HCT116 (cell line): Measurements from ENCODE around the gene AP1S1. TPM values are rescaled to one million over a fixed set of nuclear protein-coding genes. Genes with fewer than 3 reads are reported as not detected.
A peak's percentile ranks its signal among the peaks of the same experiment; 100 is the strongest.

Experiments used
- ATAC-seq: fragments of 200-7000 bp; cut with Tn5 transposase; 2 replicates; pipeline ENCODE4 v1.9.1; 2020; ENCODE audit warnings: mild to moderate bottlenecking, moderate library complexity
- Bru-seq: library from RNA; stranded (reverse); fragments of 400-500 nt; gene quantifications from one replicate; lab custom pipeline; 2021; lab: Mats Ljungman, UMichigan
- BruChase-seq, 2 experiments: library from RNA; stranded (reverse); fragments of 400-500 nt; gene quantifications; one replicate each; lab custom pipeline; 2021; lab: Mats Ljungman, UMichigan
- BruUV-seq: library from RNA; stranded (reverse); fragments of 400-500 nt; replicated peaks from 2 replicates; lab custom pipeline; 2021; lab: Mats Ljungman, UMichigan
- CTCF ChIA-PET: fragments of 300-600 bp; sonication (Branson Sonifier 250); formaldehyde crosslinking; loops from one replicate; lab custom pipeline; 2021; ENCODE audit warnings: antibody characterized with exemption; lab: Charles Lee
- POLR2A ChIA-PET: fragments of 300-600, 350-600 bp; sonication (Branson Sonifier 250); formaldehyde crosslinking; loops from one replicate; lab custom pipeline; 2021; ENCODE audit warnings: antibody characterized with exemption; lab: Charles Lee
- RAD21 ChIA-PET, 2 experiments: fragments of 300-600 bp; sonication (Branson Sonifier 250); formaldehyde crosslinking; loops; one replicate each; lab custom pipeline; 2023; ENCODE audit warnings: low total read pairs in 2 of 2; ENCODE audit not compliant: uncharacterized antibody in 2 of 2, unreplicated experiment in 2 of 2, low non-redundant PET in 1 of 2; lab: Charles Lee
- DNase-seq: peaks from one replicate; pipeline ENCODE4 v3.0.0-alpha.2; 2010; ENCODE audit warnings: low read depth, low spot score
- H2AFZ ChIP-seq: fragments of 200-600 bp; shearing (Covaris generic), sonication (generic); 2 replicates; pipeline ENCODE4 v1.6.1; 2017; ENCODE audit warnings: low read depth, mixed run types, mixed read lengths, antibody characterized with exemption, low read length; ENCODE audit not compliant: poor library complexity, severe bottlenecking
- H3K27ac ChIP-seq: 2 replicates; pipeline ENCODE4 v1.5.1; 2012; ENCODE audit warnings: low read depth, low read length
- H3K27me3 ChIP-seq: fragments of 200-600 bp; sonication (generic); 2 replicates; pipeline ENCODE4 v1.6.1; 2016; ENCODE audit warnings: mixed run types, low read length, mixed read lengths; ENCODE audit not compliant: insufficient read depth
- H3K36me3 ChIP-seq, 2 experiments: fragments of 200-500 bp in 1 of 2; fragments of 200-600 bp in 1 of 2; sonication (Bioruptor generic) in 1 of 2; sonication (generic) in 1 of 2; 2 replicates each; pipeline versions ENCODE4 v1.5.1 to v1.6.1; 2014 to 2016; ENCODE audit warnings: low read length in 2 of 2, inconsistent platforms in 1 of 2, mixed read lengths in 1 of 2, mixed run types in 1 of 2; ENCODE audit not compliant: insufficient read depth in 2 of 2, control insufficient read depth in 1 of 2
- H3K4me1 ChIP-seq, 2 experiments: fragments of 200-600 bp in 1 of 2; sonication (generic) in 1 of 2; 2 replicates each; pipeline versions ENCODE4 v1.5.1 to v1.6.1; 2012 to 2017; ENCODE audit warnings: low read length in 2 of 2, inconsistent platforms in 1 of 2, mild to moderate bottlenecking in 1 of 2, mixed read lengths in 1 of 2, mixed run types in 1 of 2, moderate library complexity in 1 of 2; ENCODE audit not compliant: insufficient read depth in 2 of 2, control insufficient read depth in 1 of 2
- H3K4me2 ChIP-seq: fragments of 200-600 bp; sonication (generic); 2 replicates; pipeline ENCODE4 v1.6.1; 2017; ENCODE audit warnings: mixed run types, low read length, mixed read lengths
- H3K4me3 ChIP-seq, 2 experiments: fragments of 200-600 bp in 1 of 2; sonication (generic) in 1 of 2; replicated peaks in 1 of 2; 2 replicates each; pipeline ENCODE4 v1.5.1; 2011 to 2016; ENCODE audit warnings: low read length in 2 of 2, control low read depth in 1 of 2, low read depth in 1 of 2, mild to moderate bottlenecking in 1 of 2, mixed read lengths in 1 of 2, mixed run types in 1 of 2
- H3K79me2 ChIP-seq: fragments of 200-600 bp; sonication (generic); 2 replicates; pipeline ENCODE4 v1.6.1; 2017; ENCODE audit warnings: mild to moderate bottlenecking, mixed run types, low read length, moderate library complexity, mixed read lengths; ENCODE audit not compliant: insufficient read depth
- H3K9ac ChIP-seq: fragments of 200-600 bp; sonication (generic); 2 replicates; pipeline ENCODE4 v1.6.1; 2016; ENCODE audit warnings: low read length, mixed read lengths
- H3K9me2 ChIP-seq: fragments of 200-600 bp; sonication (generic), shearing (Covaris generic); 2 replicates; pipeline ENCODE4 v1.6.1; 2017; ENCODE audit warnings: mixed run types, mild to moderate bottlenecking, moderate library complexity; ENCODE audit not compliant: insufficient read depth
- H3K9me3 ChIP-seq, 2 experiments: fragments of 200-500 bp in 1 of 2; fragments of 200-600 bp in 1 of 2; sonication (Bioruptor generic) in 1 of 2; sonication (generic) in 1 of 2; 2 replicates each; pipeline ENCODE4 v1.6.1; 2014 to 2017; ENCODE audit warnings: low read length in 2 of 2, mixed read lengths in 2 of 2, inconsistent platforms in 1 of 2, low read depth in 1 of 2, mild to moderate bottlenecking in 1 of 2, mixed run types in 1 of 2, moderate library complexity in 1 of 2; ENCODE audit not compliant: control insufficient read depth in 1 of 2, insufficient read depth in 1 of 2
- H4K20me1 ChIP-seq: fragments of 200-600 bp; sonication (generic), shearing (Covaris generic); 2 replicates; pipeline ENCODE4 v1.6.1; 2017; ENCODE audit warnings: mixed run types, mild to moderate bottlenecking, moderate library complexity; ENCODE audit not compliant: insufficient read depth
- ELF1 ChIP-seq: IDR thresholded peaks from 2 replicates; pipeline ENCODE4 v1.6.1; 2012; ENCODE audit warnings: low read depth, borderline replicate concordance
- POLR2AphosphoS5 ChIP-seq: IDR thresholded peaks from 2 replicates; pipeline ENCODE4 v1.6.1; 2011; ENCODE audit warnings: mild to moderate bottlenecking, low read depth, low read length, moderate library complexity
- intact Hi-C: fragments of 100-400 bp; cut with micrococcal nuclease; formaldehyde crosslinking; loops from 2 replicates; pipeline ENCODE4 v1.10.0; 2022
- long read RNA-seq: library from polyadenylated mRNA; unstranded; transcript quantifications from one replicate; pipeline ENCODE4 v2.0.0, GENCODE V29; 2021; ENCODE audit not compliant: unreplicated experiment
- polyA plus RNA-seq: library from polyadenylated mRNA; unstranded; fragments of >200 nt; gene quantifications from 2 replicates; pipeline ENCODE4 v1.2.1, GENCODE V29; 2012; ENCODE audit warnings: missing spikeins
- total RNA-seq: library from RNA; stranded (reverse); gene quantifications from one replicate; pipeline ENCODE4 v1.2.1, GENCODE V29; 2021; ENCODE audit not compliant: unreplicated experiment
- TF ChIP-seq, protein P1 (sequence below): IDR thresholded peaks from 2 replicates; pipeline ENCODE4 v1.6.1; 2011; ENCODE audit warnings: mild to moderate bottlenecking, low read length, moderate library complexity; ENCODE audit not compliant: insufficient replicate concordance; ENCODE audit errors: extremely low read depth

AP1S1 gene
- total RNA-seq (130 TPM), Bru-seq, nascent RNA (percentile 85 among the genes with signal in this experiment), BruChase-seq, experiment 1, labeled RNA remaining after a 6-hour chase (percentile 92 among the genes with signal in this experiment), BruChase-seq, experiment 2, labeled RNA remaining after a 2-hour chase (percentile 91 among the genes with signal in this experiment)
- polyA plus RNA-seq = 141 and 168 TPM in 2 replicates
- long read RNA-seq, transcript AP1S1-201 (5 exons, 1,303 nt) = major isoform, 36 of 47 reads
- long read RNA-seq, partial matches to known transcripts = 2 of 47 reads
- long read RNA-seq, other reads (novel, unspliced or antisense) = 8 of 47 reads

DNA sequence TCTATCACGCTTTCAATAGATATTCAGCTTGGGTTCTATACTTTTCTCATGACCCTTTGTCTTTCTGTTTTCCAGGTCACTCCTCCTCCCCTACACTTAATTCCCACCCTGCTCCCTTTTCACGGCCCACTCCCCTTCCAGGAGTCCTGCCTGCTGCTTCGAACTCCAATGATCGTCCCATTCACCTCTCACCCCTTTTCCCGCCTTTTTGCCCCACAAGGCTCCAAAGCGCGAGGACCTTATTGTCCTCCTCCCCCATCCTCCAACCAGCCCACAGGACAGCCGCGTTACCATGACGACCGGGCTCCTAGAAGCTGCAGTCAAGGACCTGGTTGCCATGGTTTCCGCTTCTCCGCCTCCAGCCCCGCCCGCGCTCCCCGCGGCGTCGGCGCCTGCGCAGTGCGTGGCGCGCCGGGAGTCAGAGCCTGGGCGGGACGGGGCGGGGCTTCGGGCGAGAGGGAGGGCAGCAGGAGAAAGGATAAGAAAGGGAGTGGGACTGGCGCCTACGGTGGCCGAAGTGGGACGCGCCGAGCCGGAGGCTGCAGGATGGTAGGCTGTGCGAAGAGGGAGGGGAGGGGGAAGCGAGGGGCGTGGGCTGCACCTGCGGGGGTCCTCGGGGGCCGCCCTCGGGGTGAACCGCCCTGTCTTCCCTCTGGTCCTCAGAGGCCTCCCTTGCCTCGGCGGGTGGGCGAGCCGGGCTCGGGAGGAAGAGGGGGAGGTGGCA is at the start of gene AP1S1:
Gene AP1S1 (plus strand): TSS at position 508 of the 724 bp plus-strand sequence. CDS start 39 bp downstream, at position 547.
- RAD21 ChIA-PET = no interaction called here

More for the DNA sequence above, at the start of gene AP1S1:
- TF ChIP-seq, protein P1, sequence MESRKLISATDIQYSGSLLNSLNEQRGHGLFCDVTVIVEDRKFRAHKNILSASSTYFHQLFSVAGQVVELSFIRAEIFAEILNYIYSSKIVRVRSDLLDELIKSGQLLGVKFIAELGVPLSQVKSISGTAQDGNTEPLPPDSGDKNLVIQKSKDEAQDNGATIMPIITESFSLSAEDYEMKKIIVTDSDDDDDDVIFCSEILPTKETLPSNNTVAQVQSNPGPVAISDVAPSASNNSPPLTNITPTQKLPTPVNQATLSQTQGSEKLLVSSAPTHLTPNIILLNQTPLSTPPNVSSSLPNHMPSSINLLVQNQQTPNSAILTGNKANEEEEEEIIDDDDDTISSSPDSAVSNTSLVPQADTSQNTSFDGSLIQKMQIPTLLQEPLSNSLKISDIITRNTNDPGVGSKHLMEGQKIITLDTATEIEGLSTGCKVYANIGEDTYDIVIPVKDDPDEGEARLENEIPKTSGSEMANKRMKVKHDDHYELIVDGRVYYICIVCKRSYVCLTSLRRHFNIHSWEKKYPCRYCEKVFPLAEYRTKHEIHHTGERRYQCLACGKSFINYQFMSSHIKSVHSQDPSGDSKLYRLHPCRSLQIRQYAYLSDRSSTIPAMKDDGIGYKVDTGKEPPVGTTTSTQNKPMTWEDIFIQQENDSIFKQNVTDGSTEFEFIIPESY = peak; percentile 68
- TF ChIP-seq ELF1 = no peak
- TF ChIP-seq POLR2AphosphoS5 = peak; percentile 82
- ChIA-PET POLR2A (interaction anchor here (1.0 to 3.1 kb wide), 3 partner anchors 9 to 11 kb away, joined by 3 to 10 read pairs (median 4); no protein-coding TSS in a partner anchor), CTCF (interaction anchor here (1.0 to 3.1 kb wide), 2 partner anchors 10 to 39 kb away, joined by 4 to 37 read pairs; no protein-coding TSS in a partner anchor)
- no peaks in the 10 kb centered on the region for H4K20me1 ChIP-seq
- no peak within 1 kb of the TSS for H2AFZ ChIP-seq
- DNase-seq (peak; percentile 96), ATAC-seq (peak; percentile 89)
- peak within 1 kb of the TSS; percentile 78 for H3K27ac ChIP-seq
- peaks cover 4 to 30% of the 10 kb centered on the region in 2 experiments; a peak in 3 of 4 replicates for H3K36me3 ChIP-seq
- no peaks in the 10 kb centered on the region for H3K9me3 ChIP-seq
- no TSS peak for BruUV-seq
- H3K4me2 ChIP-seq = peak within 1 kb of the TSS; percentile 98
- intact Hi-C loops = no loop called here
- peak within 1 kb of the TSS; percentile 74 to 85 for H3K4me3 ChIP-seq
- peaks cover 28 to 43% of the 10 kb centered on the region in 2 experiments for H3K4me1 ChIP-seq
- peaks cover 39% of the 10 kb centered on the region for H3K79me2 ChIP-seq
- H3K27me3 ChIP-seq = no peaks in the 10 kb centered on the region
- H3K9ac ChIP-seq = peak within 1 kb of the TSS; percentile 94
- H3K9me2 ChIP-seq = no peaks in the 10 kb centered on the region
